ENCODE data around the gene CELSR1.

GRCh38 chr22:46478083-46478551, 59.3 kb downstream of the CELSR1 start:
- no peak for TF ChIP-seq CTCF (IDR thresholded peaks at IDR 0.05)
- TF ChIP-seq POLR2A (IDR thresholded peaks at IDR 0.05), result no peak

All from ovary (tissue), 3 donors.